ENCODE results near the gene NUBP2.

Gene NUBP2

DNA sequence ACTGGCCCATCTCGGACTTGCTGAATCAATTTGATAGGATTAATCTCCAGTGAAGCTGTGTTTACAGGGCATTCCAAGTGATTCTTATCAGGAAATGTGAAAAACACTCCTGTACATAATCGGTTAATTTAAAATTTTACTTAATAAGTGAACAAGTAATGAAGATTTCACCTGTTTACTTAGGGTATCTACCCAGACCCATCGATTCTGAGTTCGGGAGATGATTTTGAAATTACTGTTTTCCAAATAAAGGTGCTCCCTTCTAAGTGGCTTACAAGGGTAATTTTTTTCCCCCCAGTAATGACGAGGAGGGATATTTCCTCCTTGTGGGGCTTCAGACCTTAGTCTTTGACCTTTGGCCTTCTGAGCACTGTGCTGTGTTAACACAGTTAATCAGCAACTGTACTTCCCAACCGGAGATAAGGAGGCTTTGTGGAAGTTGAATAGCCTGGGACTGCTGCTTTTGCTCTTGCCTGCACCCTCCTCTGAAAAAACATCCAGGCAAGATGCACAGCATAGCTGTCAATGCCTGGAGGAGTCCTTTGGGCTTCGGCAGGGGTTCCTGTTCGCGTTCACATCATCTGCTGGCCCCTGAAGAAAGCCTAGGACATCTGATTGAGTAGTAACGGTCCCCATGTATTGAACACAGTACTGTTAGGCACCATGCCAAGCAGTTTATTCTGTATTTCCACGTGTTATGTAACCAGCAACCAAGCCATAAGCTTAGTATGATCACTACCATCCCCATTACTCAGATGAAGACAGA is 46.1 kb downstream of the NUBP2 start:
- DNase-seq (ENCODE audit: low read depth in 2 of 2): no peak

DNA sequence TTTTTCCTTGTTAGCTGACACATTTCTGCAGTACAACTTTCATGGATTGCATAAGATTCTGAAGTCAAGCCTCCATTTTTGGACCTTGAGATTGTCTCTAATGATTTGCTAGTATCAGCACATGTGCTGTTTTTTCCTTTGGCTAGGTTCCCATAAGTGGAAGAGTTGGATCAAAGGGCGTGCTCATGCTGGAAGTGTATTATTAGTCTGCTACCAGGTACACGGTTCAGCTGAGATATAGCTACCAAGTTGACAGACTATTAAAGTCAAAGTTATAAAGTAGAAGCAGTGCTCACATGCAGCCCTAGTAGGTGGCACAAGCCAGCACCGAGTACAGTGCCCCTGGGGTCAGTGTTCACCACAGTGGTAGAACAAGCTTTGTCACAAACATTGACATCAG is 47.5 kb downstream of the NUBP2 start:
- no peak for DNase-seq (ENCODE audit: low read depth in 2 of 2)

DNA sequence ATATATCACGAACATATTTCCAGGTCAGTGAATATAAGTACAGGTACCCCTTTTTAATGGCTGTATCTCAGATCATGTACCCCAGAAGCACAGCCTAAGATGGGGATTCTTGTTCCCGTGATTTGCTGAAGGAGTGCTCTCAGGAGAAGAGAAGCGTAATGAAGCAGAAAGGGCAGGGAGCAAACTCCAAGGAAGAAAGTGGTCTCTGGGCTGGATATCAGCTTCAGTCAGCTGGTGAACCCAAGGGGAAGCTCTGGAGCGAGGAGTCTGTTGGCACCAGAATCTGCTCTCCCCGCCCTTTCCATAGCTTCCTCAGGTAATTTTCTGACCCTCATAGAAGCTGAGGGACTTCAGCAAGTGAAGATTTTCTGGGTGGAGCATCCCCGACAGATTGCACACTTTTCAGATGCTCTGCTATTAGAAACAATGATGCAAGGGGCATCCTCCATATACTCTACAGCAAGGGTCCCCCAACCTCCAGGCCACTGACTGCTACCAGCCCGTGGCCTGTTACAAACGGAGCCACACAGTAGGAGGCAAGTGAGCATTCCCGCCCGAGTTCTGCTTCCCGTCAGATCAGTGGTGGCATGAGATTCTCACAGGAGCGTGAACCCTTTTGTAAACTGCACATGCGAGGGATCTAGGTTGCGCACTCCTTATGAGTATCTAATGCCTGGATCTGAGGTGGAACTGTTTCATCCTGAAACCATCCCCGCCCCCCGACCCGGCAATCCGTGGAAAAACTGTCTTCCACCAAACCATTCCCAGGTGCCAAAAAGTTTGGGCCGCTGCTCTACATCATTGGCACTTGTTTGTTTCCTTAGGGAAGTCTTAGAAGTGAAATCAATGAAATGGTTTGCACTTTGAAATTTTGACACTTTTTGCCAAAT is 48.7 kb downstream of the NUBP2 start:
- DNase-seq (ENCODE audit: low read depth in 2 of 2): no peak

DNA sequence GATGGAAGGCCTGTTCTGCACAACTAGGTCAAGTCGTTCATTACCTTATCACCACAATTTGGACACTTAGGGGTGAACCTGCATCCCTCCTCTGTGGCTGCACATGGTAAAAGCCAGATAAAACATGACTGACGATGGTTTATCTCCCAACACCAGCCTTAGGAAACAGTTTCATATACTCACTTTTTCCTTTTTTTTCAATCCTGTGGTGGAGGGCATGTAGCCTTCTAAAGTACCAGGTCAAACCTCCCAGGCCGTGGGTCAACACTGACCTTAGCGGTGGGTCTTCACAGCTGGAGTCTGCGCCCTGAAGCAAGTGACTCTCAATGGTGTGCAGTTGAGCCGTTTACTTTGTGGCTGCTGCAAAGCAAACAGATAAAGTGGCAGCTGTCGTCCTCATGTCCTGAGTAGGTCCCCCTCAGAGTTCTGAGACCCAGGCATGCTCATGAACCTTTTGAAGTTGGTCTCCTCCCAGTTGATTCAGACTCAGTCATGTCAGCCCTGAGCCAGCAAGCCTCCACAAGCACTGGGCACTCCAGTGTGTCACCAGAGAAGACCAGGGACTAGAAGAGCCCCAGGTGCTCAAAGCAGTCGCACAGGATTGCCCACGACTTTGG is 50.2 kb downstream of the NUBP2 start:
- DNase-seq (ENCODE audit: low read depth in 2 of 2): no peak

DNA sequence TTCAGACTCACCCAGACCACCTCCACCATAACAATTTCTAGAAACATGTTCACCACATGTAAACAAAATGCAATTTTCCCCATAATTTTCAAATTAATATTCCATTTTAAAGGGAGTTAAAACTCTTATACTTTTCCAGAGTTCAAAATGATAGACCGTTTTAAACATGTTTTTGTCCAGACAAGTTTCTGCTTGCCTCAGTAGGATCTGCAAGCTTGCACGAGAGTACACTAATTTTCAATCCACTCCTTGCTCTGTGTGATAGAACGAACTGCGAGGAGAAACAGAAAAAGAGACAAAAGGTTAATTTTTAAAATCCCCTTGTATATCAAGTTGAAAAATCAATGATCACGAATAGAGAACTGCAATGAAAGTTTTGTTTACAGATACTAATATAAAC is 51.3 kb downstream of the NUBP2 start:
- DNase-seq (ENCODE audit: low read depth in 2 of 2): no peak
